Thyroid gland (tissue), 4 donors: ENCODE results near the gene WNT8B. TPM values are rescaled to one million over a fixed set of nuclear protein-coding genes. Genes with fewer than 3 reads are reported as not detected.

Experiments
- DNase-seq, 2 donors: peaks; one replicate each; pipeline ENCODE4 v3.0.0-alpha.2; 2019
- H3K27ac ChIP-seq, 3 donors: fragments of 200-600 bp; sonication (generic); 1 replicate in 2 of 3; 2 replicates in 1 of 3; pipeline ENCODE4 v1.5.1; 2016 to 2019; ENCODE audit warnings: mild to moderate bottlenecking in 1 of 3, moderate library complexity in 1 of 3
- H3K27me3 ChIP-seq: fragments of 200-600 bp; sonication (generic); one replicate; pipeline ENCODE4 v1.5.1; 2019
- H3K36me3 ChIP-seq, 2 donors: fragments of 200-600 bp; sonication (generic); one replicate each; pipeline ENCODE4 v1.5.1; 2016 to 2019
- H3K4me1 ChIP-seq, 2 donors: fragments of 200-600 bp; sonication (generic); one replicate each; pipeline ENCODE4 v1.5.1; 2017 to 2019
- H3K4me3 ChIP-seq, 3 donors: fragments of 200-600 bp; sonication (generic); replicated peaks in 1 of 3; 1 replicate in 2 of 3; 2 replicates in 1 of 3; pipeline ENCODE4 v1.5.1; 2016; ENCODE audit warnings: mild to moderate bottlenecking in 1 of 3
- H3K9me3 ChIP-seq: fragments of 200-600 bp; sonication (generic); one replicate; pipeline ENCODE4 v1.5.1; 2017
- CTCF ChIP-seq, 6 experiments: fragments of 200-600 bp in 3 of 6; fragments of 450-650 bp in 3 of 6; sonication (generic) in 3 of 6; IDR thresholded peaks; one replicate each; pipeline ENCODE4 v1.5.1; 2016 to 2019; ENCODE audit warnings: antibody characterized with exemption in 6 of 6, mild to moderate bottlenecking in 2 of 6, inconsistent platforms in 1 of 6, moderate library complexity in 1 of 6
- POLR2A ChIP-seq, 2 donors: fragments of 450-650 bp; IDR thresholded peaks; one replicate each; pipeline ENCODE4 v1.6.1; 2017; ENCODE audit warnings: antibody characterized with exemption in 2 of 2, mild to moderate bottlenecking in 2 of 2, moderate library complexity in 1 of 2
- WGBS, 2 donors: methylation state at CpG; one replicate each; pipeline ENCODE4 v1.1.5; 2017; 5-methylcytosine and 5-hydroxymethylcytosine counted together
- intact Hi-C: fragments of 100-400 bp; cut with DNase I; formaldehyde crosslinking; loops from one replicate; pipeline ENCODE4 v1.15.1; 2023
- total RNA-seq, 4 donors: library from RNA; depleted of rRNA; stranded (reverse); fragments of >200 nt; gene quantifications; one replicate each; pipeline ENCODE4 v1.2.3, GENCODE V29; 2016

WNT8B gene
- total RNA-seq, 4 donors from 2014 or later: not detected

GRCh38 chr10:100469756-100470155 is 6.9 kb downstream of the WNT8B start:
- 68 to 86% methylated on average over 1 of the region's 1 CpG for WGBS, 2 donors
- no peaks in the 10 kb centered on the region for H3K9me3 ChIP-seq
- H3K4me1 ChIP-seq: no peaks in the 10 kb centered on the region
- no peak overlapping the region for H3K27ac ChIP-seq
- TF ChIP-seq POLR2A (IDR thresholded peaks at IDR 0.05) (no peak), CTCF (IDR thresholded peaks at IDR 0.05) (no peak)
- no peak overlapping the region for H3K4me3 ChIP-seq
- intact Hi-C loops: no loop called here
- no peaks in the 10 kb centered on the region for H3K36me3 ChIP-seq
- DNase-seq: no peak
- no peaks in the 10 kb centered on the region for H3K27me3 ChIP-seq

GRCh38 chr10:100470367-100470766 is 7.6 kb downstream of the WNT8B start:
- TF ChIP-seq POLR2A (IDR thresholded peaks at IDR 0.05): no peak
- no peak for TF ChIP-seq CTCF (IDR thresholded peaks at IDR 0.05)
- intact Hi-C loops: no loop called here

GRCh38 chr10:100477970-100478369 is 15.2 kb downstream of the WNT8B start:
- H3K4me3 ChIP-seq: no peak overlapping the region
- TF ChIP-seq POLR2A (IDR thresholded peaks at IDR 0.05) (no peak), CTCF (IDR thresholded peaks at IDR 0.05) (no peak)
- H3K36me3 ChIP-seq: no peaks in the 10 kb centered on the region
- 49 to 51% methylated on average over 5 of the region's 5 CpGs for WGBS, 2 donors
- no peaks in the 10 kb centered on the region for H3K27me3 ChIP-seq
- H3K27ac ChIP-seq: no peak overlapping the region
- DNase-seq: no peak
- H3K4me1 ChIP-seq: peaks cover 12 to 13% of the 10 kb centered on the region in 2 donors
- H3K9me3 ChIP-seq: no peaks in the 10 kb centered on the region
- intact Hi-C loops: no loop called here

More at GRCh38 chr10:100470367-100470766, 7.6 kb downstream of the WNT8B start:
- Histone ChIP-seq H3K4me1 (no peaks in the 10 kb centered on the region), H3K27ac (no peak overlapping the region), H3K4me3 (no peak overlapping the region), H3K36me3 (no peaks in the 10 kb centered on the region), H3K27me3 (no peaks in the 10 kb centered on the region), H3K9me3 (no peaks in the 10 kb centered on the region)
- DNase-seq: no peak
- 87 to 88% methylated on average over 3 of the region's 3 CpGs for WGBS, 2 donors

GRCh38 chr10:100479037-100479436 is 16.2 kb downstream of the WNT8B start:
- no peak for TF ChIP-seq CTCF (IDR thresholded peaks at IDR 0.05)
- no peak for TF ChIP-seq POLR2A (IDR thresholded peaks at IDR 0.05)
- Histone ChIP-seq H3K4me1 (peaks cover 12 to 15% of the 10 kb centered on the region in 2 donors), H3K27me3 (no peaks in the 10 kb centered on the region), H3K27ac (no peak overlapping the region), H3K9me3 (no peaks in the 10 kb centered on the region), H3K4me3 (no peak overlapping the region), H3K36me3 (no peaks in the 10 kb centered on the region)
- no peak for DNase-seq
- 70 to 71% methylated on average over 4 of the region's 4 CpGs for WGBS, 2 donors
- intact Hi-C loops: no loop called here

- no peak for DNase-seq
- Histone ChIP-seq H3K9me3 (no peaks in the 10 kb centered on the region), H3K4me3 (no peak overlapping the region), H3K36me3 (no peaks in the 10 kb centered on the region), H3K27me3 (no peaks in the 10 kb centered on the region), H3K4me1 (peaks cover 12 to 15% of the 10 kb centered on the region in 2 donors), H3K27ac (no peak overlapping the region)
- 74 to 80% methylated on average over 2 of the region's 2 CpGs for WGBS, 2 donors
- intact Hi-C loops: no loop called here
- TF ChIP-seq CTCF (IDR thresholded peaks at IDR 0.05) (no peak), POLR2A (IDR thresholded peaks at IDR 0.05) (no peak)
Measured at GRCh38 chr10:100480002-100480401, 17.2 kb downstream of the WNT8B start.
